Keratinocyte (primary cell): ENCODE measurements around the gene BCO2. TPM values are rescaled to one million over a fixed set of nuclear protein-coding genes. Genes with fewer than 3 reads are reported as not detected.

Experiments
- DNase-seq: peaks from one replicate; pipeline ENCODE4 v3.0.0-alpha.2; 2011; ENCODE audit warnings: low read depth, missing footprints, low spot score
- FAIRE-seq: peaks from 2 replicates; lab custom pipeline; 2011; peaks lifted over from hg19 to GRCh38; lab: Jason Lieb, UNC
- H2AFZ ChIP-seq: 2 replicates; pipeline ENCODE4 v1.6.0; 2012; ENCODE audit warnings: low read length, control low read depth, inconsistent platforms; ENCODE audit not compliant: control insufficient read depth
- H3K27ac ChIP-seq: 2 replicates; pipeline ENCODE4 v1.5.1; 2011; ENCODE audit warnings: low read length; ENCODE audit not compliant: control insufficient read depth, insufficient read depth
- H3K27me3 ChIP-seq: 3 replicates; pipeline ENCODE4 v1.6.0; 2011; ENCODE audit warnings: low read length; ENCODE audit not compliant: control insufficient read depth, insufficient read depth; ENCODE audit errors: extremely low read depth
- H3K36me3 ChIP-seq, 2 experiments: 2 replicates in 1 of 2; 3 replicates in 1 of 2; pipeline ENCODE4 v1.5.1; 2011; ENCODE audit warnings: low read length in 2 of 2, mild to moderate bottlenecking in 1 of 2; ENCODE audit not compliant: control insufficient read depth in 2 of 2, insufficient read depth in 2 of 2; ENCODE audit errors: extremely low read depth in 1 of 2
- H3K4me1 ChIP-seq: 3 replicates; pipeline ENCODE4 v1.5.1; 2011; ENCODE audit warnings: low read length; ENCODE audit not compliant: control insufficient read depth, insufficient read depth; ENCODE audit errors: extremely low read depth
- H3K4me2 ChIP-seq: 3 replicates; pipeline ENCODE4 v1.6.0; 2011; ENCODE audit warnings: low read depth, low read length; ENCODE audit not compliant: control insufficient read depth, insufficient read depth; ENCODE audit errors: extremely low read depth
- H3K4me3 ChIP-seq, 3 experiments: fragments of 200-600 bp in 1 of 3; sonication (generic) in 1 of 3; 2 replicates in 2 of 3; 3 replicates in 1 of 3; pipeline ENCODE4 v1.5.1; 2011 to 2016; ENCODE audit warnings: low read length in 3 of 3, mild to moderate bottlenecking in 3 of 3, control low read depth in 2 of 3, inconsistent platforms in 1 of 3, low read depth in 1 of 3, mixed read lengths in 1 of 3, mixed run types in 1 of 3, moderate library complexity in 1 of 3; ENCODE audit not compliant: control insufficient read depth in 2 of 3, insufficient read depth in 2 of 3; ENCODE audit errors: extremely low read depth in 1 of 3
- H3K79me2 ChIP-seq: 2 replicates; pipeline ENCODE4 v1.6.0; 2012; ENCODE audit warnings: low read length; ENCODE audit not compliant: control insufficient read depth, insufficient read depth
- H3K9ac ChIP-seq: 3 replicates; pipeline ENCODE4 v1.6.0; 2011; ENCODE audit warnings: low read length; ENCODE audit not compliant: control insufficient read depth, insufficient read depth; ENCODE audit errors: extremely low read depth
- H3K9me1 ChIP-seq: 3 replicates; pipeline ENCODE4 v1.6.0; 2011; ENCODE audit warnings: low read length; ENCODE audit not compliant: control insufficient read depth, insufficient read depth; ENCODE audit errors: extremely low read depth
- H3K9me3 ChIP-seq: 2 replicates; pipeline ENCODE4 v1.5.1; 2012; ENCODE audit warnings: low read depth, low read length; ENCODE audit not compliant: control insufficient read depth
- H4K20me1 ChIP-seq: 3 replicates; pipeline ENCODE4 v1.6.0; 2011; ENCODE audit warnings: low read length; ENCODE audit not compliant: control insufficient read depth, insufficient read depth; ENCODE audit errors: extremely low read depth
- EZH2 ChIP-seq: IDR thresholded peaks from one replicate; pipeline ENCODE4 v1.6.1; 2012; ENCODE audit warnings: inconsistent platforms, mild to moderate bottlenecking, low read length, moderate library complexity
- dilution Hi-C: fragments of 300-500 bp; cut with MboI; formaldehyde crosslinking; loops from one replicate; pipeline ENCODE4 v1.7.0; 2020; ENCODE audit warnings: low sequenced_read_pairs; ENCODE audit not compliant: extremely low pct_ligation_motif_present
- polyA plus RNA-seq, 5 experiments: library from polyadenylated mRNA; depleted of rRNA in 3 of 5; stranded (reverse) in 3 of 5; stranded (forward) in 1 of 5; unstranded in 1 of 5; fragments of >200 nt; gene quantifications; 1 replicate in 1 of 5; 2 replicates in 3 of 5; 3 replicates in 1 of 5; pipeline versions ENCODE4 v1.2.1 to v1.2.3, GENCODE V29; 2011 to 2012; ENCODE audit warnings: missing spikeins in 2 of 5, low read depth in 1 of 5, low replicate concordance in 1 of 5
- TF ChIP-seq, protein P1 (sequence below), 3 experiments: IDR thresholded peaks in 1 of 3; conservative IDR thresholded peaks in 1 of 3; optimal IDR thresholded peaks in 1 of 3; 2 replicates in 2 of 3; 3 replicates in 1 of 3; pipeline versions ENCODE3 to v1.5.1; 2011; ENCODE audit warnings: low read length in 3 of 3, mild to moderate bottlenecking in 3 of 3, moderate library complexity in 2 of 3, control low read depth in 1 of 3, inconsistent platforms in 1 of 3; ENCODE audit not compliant: insufficient read depth in 2 of 3; ENCODE audit errors: extremely low read depth in 1 of 3

The BCO2 gene
- polyA plus RNA-seq, 1 donor (not counting 4 experiments of a cell fraction or from before 2014, with no cell fraction given): 0.37 TPM

DNA sequence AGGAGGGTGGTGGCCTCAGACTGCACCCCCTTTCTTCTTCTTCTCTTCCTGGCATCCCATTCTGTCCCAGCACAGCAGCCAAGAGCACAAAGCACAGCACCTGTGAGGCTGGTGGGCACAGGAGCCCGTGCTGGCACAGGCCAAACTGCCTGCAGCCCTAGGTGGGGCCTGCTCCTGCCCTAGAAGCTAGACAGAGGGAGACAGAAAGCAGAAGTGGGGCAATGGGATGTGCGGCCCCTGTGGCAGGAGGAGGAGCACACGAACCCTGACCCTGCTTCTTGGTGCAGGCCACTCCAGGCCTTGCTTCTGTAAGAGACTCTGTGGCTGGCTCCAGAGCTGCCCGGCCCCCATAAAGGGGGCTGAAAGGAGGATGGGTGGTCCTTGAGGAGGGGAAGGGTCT lies 47.0 kb downstream of the BCO2 start:
- no peak for DNase-seq
- no peaks in the 10 kb centered on the region for H3K9me3 ChIP-seq
- H3K9ac ChIP-seq: no peak overlapping the region
- peaks cover 9% of the 10 kb centered on the region for H3K79me2 ChIP-seq
- H3K4me3 ChIP-seq: no peak overlapping the region
- no peaks in the 10 kb centered on the region for H3K27me3 ChIP-seq
- no peaks in the 10 kb centered on the region for H3K36me3 ChIP-seq
- H3K9me1 ChIP-seq: peaks cover 2% of the 10 kb centered on the region
- peak overlapping the region; percentile 4 for H3K27ac ChIP-seq
- TF ChIP-seq, protein P1, sequence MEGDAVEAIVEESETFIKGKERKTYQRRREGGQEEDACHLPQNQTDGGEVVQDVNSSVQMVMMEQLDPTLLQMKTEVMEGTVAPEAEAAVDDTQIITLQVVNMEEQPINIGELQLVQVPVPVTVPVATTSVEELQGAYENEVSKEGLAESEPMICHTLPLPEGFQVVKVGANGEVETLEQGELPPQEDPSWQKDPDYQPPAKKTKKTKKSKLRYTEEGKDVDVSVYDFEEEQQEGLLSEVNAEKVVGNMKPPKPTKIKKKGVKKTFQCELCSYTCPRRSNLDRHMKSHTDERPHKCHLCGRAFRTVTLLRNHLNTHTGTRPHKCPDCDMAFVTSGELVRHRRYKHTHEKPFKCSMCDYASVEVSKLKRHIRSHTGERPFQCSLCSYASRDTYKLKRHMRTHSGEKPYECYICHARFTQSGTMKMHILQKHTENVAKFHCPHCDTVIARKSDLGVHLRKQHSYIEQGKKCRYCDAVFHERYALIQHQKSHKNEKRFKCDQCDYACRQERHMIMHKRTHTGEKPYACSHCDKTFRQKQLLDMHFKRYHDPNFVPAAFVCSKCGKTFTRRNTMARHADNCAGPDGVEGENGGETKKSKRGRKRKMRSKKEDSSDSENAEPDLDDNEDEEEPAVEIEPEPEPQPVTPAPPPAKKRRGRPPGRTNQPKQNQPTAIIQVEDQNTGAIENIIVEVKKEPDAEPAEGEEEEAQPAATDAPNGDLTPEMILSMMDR (optimal IDR thresholded peaks at IDR 0.05 in 1 of 3, IDR thresholded peaks at IDR 0.05 in 1 of 3, conservative IDR thresholded peaks at IDR 0.05 in 1 of 3; ENCODE audit: extremely low read depth in 1 of 3, insufficient read depth in 2 of 3, low read length in 3 of 3): no peak
- no peak for TF ChIP-seq EZH2
- peaks cover 26% of the 10 kb centered on the region for H3K4me1 ChIP-seq
- no peak for FAIRE-seq
- H4K20me1 ChIP-seq: no peaks in the 10 kb centered on the region
- H2AFZ ChIP-seq: peak overlapping the region; percentile 32
- dilution Hi-C loops: no loop called here
- H3K4me2 ChIP-seq: no peak overlapping the region

DNA sequence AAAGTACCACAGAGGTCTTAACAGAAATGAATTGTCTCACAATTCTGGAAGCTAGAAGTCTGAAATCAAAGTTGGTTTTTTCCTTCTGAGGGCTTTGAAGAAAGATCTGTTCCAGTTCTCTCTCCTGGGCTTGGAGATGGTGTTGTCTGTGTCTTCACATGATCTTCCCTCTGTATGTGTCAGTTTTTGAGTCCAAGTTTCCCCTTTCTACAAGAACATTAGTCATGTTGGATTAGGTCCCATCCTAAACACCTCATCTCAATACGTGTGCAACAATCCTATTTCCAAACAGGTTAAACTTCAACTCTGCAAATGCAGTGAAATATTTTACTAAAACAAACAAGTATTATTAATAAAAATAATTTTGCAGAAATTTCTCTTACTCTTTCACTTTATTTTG lies 47.8 kb downstream of the BCO2 start:
- Histone ChIP-seq H3K4me2 (no peak overlapping the region), H3K4me1 (peaks cover 32% of the 10 kb centered on the region), H4K20me1 (no peaks in the 10 kb centered on the region), H3K9ac (no peak overlapping the region), H3K36me3 (no peaks in the 10 kb centered on the region), H3K9me3 (no peaks in the 10 kb centered on the region), H2AFZ (no peak overlapping the region), H3K27ac (peak overlapping the region; percentile 37), H3K27me3 (no peaks in the 10 kb centered on the region), H3K9me1 (peaks cover 2% of the 10 kb centered on the region), H3K79me2 (peaks cover 17% of the 10 kb centered on the region), H3K4me3 (no peak overlapping the region)
- dilution Hi-C loops: no loop called here
- TF ChIP-seq EZH2: no peak
- TF ChIP-seq, protein P1 (optimal IDR thresholded peaks at IDR 0.05 in 1 of 3, IDR thresholded peaks at IDR 0.05 in 1 of 3, conservative IDR thresholded peaks at IDR 0.05 in 1 of 3; ENCODE audit: extremely low read depth in 1 of 3, insufficient read depth in 2 of 3, low read length in 3 of 3): no peak
- FAIRE-seq: peak; percentile 62
- DNase-seq: no peak
